IMR-90 (cell line): ENCODE results near the gene ANO10. TPM values are rescaled to one million over a fixed set of nuclear protein-coding genes. Genes with fewer than 3 reads are reported as not detected.
"Not testable (repeated sequence)": the region's sequence is repeated elsewhere in the genome, so short reads cannot be mapped to it uniquely, and the experiment has no call there.

Source experiments
- ATAC-seq: fragments of 200-7000 bp; cut with Tn5 transposase; 2 replicates; pipeline ENCODE4 v1.9.1; 2020; ENCODE audit warnings: low read depth, mild to moderate bottlenecking, moderate library complexity
- BruUV-seq: library from RNA; stranded (reverse); fragments of 400-500 nt; replicated peaks from 2 replicates; lab custom pipeline; 2021; lab: Mats Ljungman, UMichigan
- CTCF ChIA-PET: fragments of 300-600 bp; formaldehyde crosslinking; extraction: SDS; loops from one replicate; lab custom pipeline; 2021; ENCODE audit warnings: antibody characterized with exemption; lab: Yijun Ruan, JAX
- POLR2A ChIA-PET: fragments of 300-600 bp; sonication (Branson Sonifier 250); formaldehyde crosslinking; loops from one replicate; lab custom pipeline; 2022; ENCODE audit warnings: antibody characterized with exemption; ENCODE audit not compliant: unreplicated experiment; lab: Charles Lee
- DNase-seq: peaks from one replicate; pipeline ENCODE4 v3.0.0; 2013
- H2AFZ ChIP-seq: replicated peaks from 2 replicates; pipeline ENCODE3; 2013; ENCODE audit warnings: low read length, mild to moderate bottlenecking; ENCODE audit not compliant: poor library complexity
- H2AK5ac ChIP-seq: 2 replicates; pipeline ENCODE4 v1.6.1; 2013; ENCODE audit warnings: low read depth, low read length, inconsistent platforms
- H2AK9ac ChIP-seq: replicated peaks from 2 replicates; pipeline ENCODE3; 2013; ENCODE audit warnings: mild to moderate bottlenecking, low read depth, low read length, moderate library complexity; ENCODE audit not compliant: poor library complexity
- H2BK120ac ChIP-seq: 2 replicates; pipeline ENCODE4 v1.6.1; 2013; ENCODE audit warnings: low read depth, low read length, inconsistent platforms
- H2BK15ac ChIP-seq: 3 replicates; pipeline ENCODE4 v1.6.1; 2013; ENCODE audit warnings: low read depth, low read length, inconsistent platforms
- H2BK20ac ChIP-seq: 2 replicates; pipeline ENCODE4 v1.6.1; 2013; ENCODE audit warnings: low read depth, mild to moderate bottlenecking, inconsistent platforms, low read length, moderate library complexity
- H2BK5ac ChIP-seq: 2 replicates; pipeline ENCODE4 v1.6.1; 2013; ENCODE audit warnings: mild to moderate bottlenecking, low read depth, low read length, inconsistent platforms; ENCODE audit not compliant: poor library complexity, severe bottlenecking
- H3K14ac ChIP-seq: replicated peaks from 2 replicates; pipeline ENCODE4 v1.6.1; 2013; ENCODE audit warnings: low read depth, low read length, inconsistent platforms
- H3K18ac ChIP-seq: 2 replicates; pipeline ENCODE4 v1.6.1; 2013; ENCODE audit warnings: low read depth, low read length, control low read depth
- H3K23ac ChIP-seq: 2 replicates; pipeline ENCODE4 v1.6.1; 2013; ENCODE audit warnings: low read depth, low read length, inconsistent platforms
- H3K27ac ChIP-seq: 2 replicates; pipeline ENCODE4 v1.5.1; 2013; ENCODE audit warnings: mild to moderate bottlenecking, control low read depth, low read length; ENCODE audit not compliant: insufficient read depth
- H3K27me3 ChIP-seq: 2 replicates; pipeline ENCODE4 v1.6.1; 2013; ENCODE audit warnings: low read length; ENCODE audit not compliant: control insufficient read depth, insufficient read depth
- H3K36me3 ChIP-seq: 2 replicates; pipeline ENCODE4 v1.6.1; 2013; ENCODE audit warnings: low read length, mixed read lengths; ENCODE audit not compliant: control insufficient read depth, insufficient read depth
- H3K4ac ChIP-seq: 2 replicates; pipeline ENCODE4 v1.6.1; 2013; ENCODE audit warnings: low read depth, low read length, inconsistent platforms
- H3K4me1 ChIP-seq: 2 replicates; pipeline ENCODE4 v1.6.1; 2013; ENCODE audit warnings: low read length, mixed read lengths; ENCODE audit not compliant: control insufficient read depth, insufficient read depth
- H3K4me2 ChIP-seq: 2 replicates; pipeline ENCODE4 v1.6.1; 2013; ENCODE audit warnings: low read depth, mild to moderate bottlenecking, control low read depth, low read length, moderate library complexity
- H3K4me3 ChIP-seq: 2 replicates; pipeline ENCODE4 v1.5.1; 2013; ENCODE audit warnings: low read depth, mild to moderate bottlenecking, control low read depth, low read length, moderate library complexity; ENCODE audit not compliant: insufficient read depth
- H3K56ac ChIP-seq: 2 replicates; pipeline ENCODE4 v1.6.1; 2013; ENCODE audit warnings: low read length, inconsistent platforms; ENCODE audit not compliant: insufficient read depth; ENCODE audit errors: extremely low read depth
- H3K79me1 ChIP-seq, 2 experiments: 2 replicates each; pipeline ENCODE4 v1.6.1; 2013; ENCODE audit warnings: low read length in 2 of 2, inconsistent platforms in 1 of 2, low read depth in 1 of 2
- H3K9ac ChIP-seq: 2 replicates; pipeline ENCODE4 v1.6.1; 2013; ENCODE audit warnings: low read depth, low read length, control low read depth
- H3K9me1 ChIP-seq: 2 replicates; pipeline ENCODE4 v1.6.1; 2013; ENCODE audit warnings: low read length, inconsistent platforms; ENCODE audit not compliant: insufficient read depth
- H3K9me3 ChIP-seq: 2 replicates; pipeline ENCODE4 v1.6.1; 2013; ENCODE audit warnings: low read length; ENCODE audit not compliant: control insufficient read depth, insufficient read depth
- H4K20me1 ChIP-seq: 2 replicates; pipeline ENCODE4 v1.6.1; 2013; ENCODE audit warnings: low read length, inconsistent platforms; ENCODE audit not compliant: insufficient read depth
- H4K5ac ChIP-seq: 2 replicates; pipeline ENCODE4 v1.6.1; 2013; ENCODE audit warnings: mild to moderate bottlenecking, low read depth, low read length, control low read depth
- H4K8ac ChIP-seq, 2 experiments: 2 replicates each; pipeline ENCODE4 v1.6.1; 2013; ENCODE audit warnings: low read depth in 2 of 2, low read length in 2 of 2, control low read depth in 1 of 2, inconsistent platforms in 1 of 2
- H4K91ac ChIP-seq: 2 replicates; pipeline ENCODE4 v1.6.1; 2013; ENCODE audit warnings: low read depth, low read length, inconsistent platforms; ENCODE audit not compliant: insufficient read depth
- WGBS, 2 experiments: methylation state at CpG; one replicate each; pipeline versions ENCODE4 v1.1.5 to v1.1.7; 2013; ENCODE audit warnings: missing lambda C conversion rate in 2 of 2; ENCODE audit not compliant: insufficient read length in 1 of 2; ENCODE audit errors: extremely low coverage in 2 of 2; 5-methylcytosine and 5-hydroxymethylcytosine counted together
- dilution Hi-C: fragments of 300-500 bp; cut with HindIII; formaldehyde crosslinking; loops from one replicate; pipeline ENCODE4 v1.14.3; 2018; ENCODE audit warnings: low sequenced_read_pairs; ENCODE audit not compliant: unreplicated experiment
- in situ Hi-C: fragments of 300-500 bp; cut with MboI; formaldehyde crosslinking; loops from 3 replicates; pipeline ENCODE4 v1.14.3; 2019; ENCODE audit warnings: low sequenced_read_pairs, inconsistent platforms, mixed read lengths
- intact Hi-C: fragments of 100-400 bp; cut with micrococcal nuclease; formaldehyde crosslinking; loops from 2 replicates; pipeline ENCODE4 v1.10.0; 2022
- polyA plus RNA-seq, 3 experiments: library from polyadenylated mRNA; depleted of rRNA; stranded (reverse); fragments of >200 nt; gene quantifications; 2 replicates each; pipeline ENCODE4 v1.2.3, GENCODE V29; 2012; ENCODE audit warnings: low replicate concordance in 1 of 3
- total RNA-seq: library from RNA; depleted of rRNA; stranded (reverse); fragments of >200 nt; gene quantifications from 2 replicates; pipeline ENCODE4 v1.2.3, GENCODE V29; 2012

Gene ANO10
- total and polyA plus RNA-seq, 2 of the 4 experiments (the other 2 are of a cell fraction), result 28.5 to 41.6 TPM

DNA sequence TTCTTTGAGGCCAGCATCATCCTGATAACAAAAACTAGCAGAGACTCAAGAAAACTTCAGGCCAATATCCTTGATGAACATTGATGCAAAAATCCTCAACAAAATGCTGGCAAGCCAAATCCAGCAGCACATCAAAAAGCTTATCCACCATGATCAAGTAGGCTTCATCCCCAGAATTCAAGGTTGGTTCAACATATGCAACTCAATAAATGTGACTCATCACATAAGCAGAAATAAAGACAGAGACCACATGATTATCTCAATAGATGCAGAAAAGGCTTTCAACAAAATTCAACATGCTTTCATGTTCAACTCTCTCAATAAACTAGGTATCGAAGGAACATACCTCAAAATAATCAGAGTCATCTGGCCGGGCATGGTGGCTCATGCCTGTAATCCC lies 265.8 kb downstream of the ANO10 start:
- CTCF ChIA-PET, intact Hi-C loops, ATAC-seq: not testable (repeated sequence)

More for the DNA sequence above, 265.8 kb downstream of the ANO10 start:
- H3K9me3 ChIP-seq, result peaks cover 15% of the 10 kb centered on the region
- H3K4ac ChIP-seq, H2AK9ac ChIP-seq, H2AFZ ChIP-seq, DNase-seq, H4K8ac ChIP-seq, H3K4me3 ChIP-seq, in situ Hi-C loops, H3K9me1 ChIP-seq, H4K91ac ChIP-seq, H3K4me2 ChIP-seq, H4K20me1 ChIP-seq, H2BK5ac ChIP-seq, H3K23ac ChIP-seq, BruUV-seq, H3K56ac ChIP-seq, dilution Hi-C loops, H2BK15ac ChIP-seq, H3K27me3 ChIP-seq, H3K14ac ChIP-seq, H2BK120ac ChIP-seq, H3K27ac ChIP-seq, H2BK20ac ChIP-seq, H4K5ac ChIP-seq, H3K9ac ChIP-seq, H3K4me1 ChIP-seq, H3K79me1 ChIP-seq, H3K18ac ChIP-seq, H3K36me3 ChIP-seq, POLR2A ChIA-PET, H2AK5ac ChIP-seq: not testable (repeated sequence)
- 86% methylated on average over 1 of the region's 2 CpGs; no CpG with 5 or more reads in 1 of the 2 experiments for WGBS, 2 experiments
